ENCODE data around the gene RGS9.

Gene RGS9

GRCh38 chr17:65265276-65265675, 128.1 kb downstream of the RGS9 start:
- no peak for TF ChIP-seq CTCF (IDR thresholded peaks at IDR 0.05; ENCODE audit: low read depth, low read length)
- no peaks in the 10 kb centered on the region for H3K4me1 ChIP-seq

GRCh38 chr17:65268832-65269231, 131.7 kb downstream of the RGS9 start:
- Histone ChIP-seq H3K27me3 (no peaks in the 10 kb centered on the region; the same call in 1 of the 2 replicates), H3K4me1 (no peaks in the 10 kb centered on the region), H3K4me3 (ENCODE audit: low read depth, low read length) (no peak overlapping the region), H3K9me3 (no peaks in the 10 kb centered on the region; the same call in 1 of the 2 replicates), H3K36me3 (no peaks in the 10 kb centered on the region)
- DNase-seq = no peak
- TF ChIP-seq CTCF (IDR thresholded peaks at IDR 0.05; ENCODE audit: low read depth, low read length) = no peak

More at GRCh38 chr17:65265276-65265675, 128.1 kb downstream of the RGS9 start:
- H3K9me3 ChIP-seq = no peaks in the 10 kb centered on the region
- H3K36me3 ChIP-seq = no peaks in the 10 kb centered on the region
- peaks cover 9% of the 10 kb centered on the region; the same call in 1 of the 2 replicates for H3K27me3 ChIP-seq
- H3K4me3 ChIP-seq (ENCODE audit: low read depth, low read length) = no peak overlapping the region
- no peak for DNase-seq

GRCh38 chr17:65270499-65271253, 133.5 kb downstream of the RGS9 start:
- TF ChIP-seq CTCF (IDR thresholded peaks at IDR 0.05; ENCODE audit: low read depth, low read length) = no peak

GRCh38 chr17:65271296-65271695, 134.1 kb downstream of the RGS9 start:
- no peaks in the 10 kb centered on the region; the same call in 1 of the 2 replicates for H3K9me3 ChIP-seq
- H3K4me1 ChIP-seq = no peaks in the 10 kb centered on the region
- H3K36me3 ChIP-seq = no peaks in the 10 kb centered on the region
- DNase-seq = no peak
- no peak overlapping the region for H3K4me3 ChIP-seq (ENCODE audit: low read depth, low read length)
- no peaks in the 10 kb centered on the region; the same call in 1 of the 2 replicates for H3K27me3 ChIP-seq
- TF ChIP-seq CTCF (IDR thresholded peaks at IDR 0.05; ENCODE audit: low read depth, low read length) = no peak

More at GRCh38 chr17:65270499-65271253, 133.5 kb downstream of the RGS9 start:
- Histone ChIP-seq H3K9me3 (no peaks in the 10 kb centered on the region; the same call in 1 of the 2 replicates), H3K4me3 (ENCODE audit: low read depth, low read length) (no peak overlapping the region), H3K36me3 (no peaks in the 10 kb centered on the region), H3K4me1 (no peaks in the 10 kb centered on the region), H3K27me3 (no peaks in the 10 kb centered on the region; the same call in 1 of the 2 replicates)
- no peak for DNase-seq

All from BE2C (cell line).